Gastrocnemius medialis (tissue), 4 donors: ENCODE results near the gene COPZ2. TPM values are rescaled to one million over a fixed set of nuclear protein-coding genes. Genes with fewer than 3 reads are reported as not detected.
"Not testable (repeated sequence)": the region's sequence is repeated elsewhere in the genome, so short reads cannot be mapped to it uniquely, and the experiment has no call there.

Source experiments
- ATAC-seq, 2 donors: fragments of 150-250 bp; one replicate each; pipeline ENCODE4 v1.9.1; 2016
- DNase-seq, 2 donors: peaks; one replicate each; pipeline ENCODE4 v3.0.0-alpha.2; 2019
- H3K27ac ChIP-seq, 4 donors: fragments of 200-600 bp; sonication (generic); 1 replicate in 1 of 4; 2 replicates in 3 of 4; pipeline ENCODE4 v1.5.1; 2016 to 2018; ENCODE audit warnings: mild to moderate bottlenecking in 2 of 4, moderate library complexity in 1 of 4
- H3K27me3 ChIP-seq, 3 donors: fragments of 200-600 bp; sonication (generic) in 2 of 3; 1 replicate in 1 of 3; 2 replicates in 2 of 3; pipeline versions ENCODE4 v1.5.1 to v1.6.0; 2016 to 2019; ENCODE audit warnings: mild to moderate bottlenecking in 1 of 3, moderate library complexity in 1 of 3
- H3K36me3 ChIP-seq, 2 donors: fragments of 200-600 bp; sonication (generic) in 1 of 2; one replicate each; pipeline ENCODE4 v1.5.1; 2017 to 2018
- H3K4me1 ChIP-seq, 2 donors: fragments of 200-600 bp; sonication (generic) in 1 of 2; one replicate each; pipeline ENCODE4 v1.5.1; 2016 to 2017; ENCODE audit warnings: mild to moderate bottlenecking in 2 of 2
- H3K4me3 ChIP-seq, 4 donors: fragments of 200-600 bp; sonication (generic) in 3 of 4; 1 replicate in 1 of 4; 2 replicates in 3 of 4; pipeline ENCODE4 v1.5.1; 2016 to 2019; ENCODE audit warnings: mild to moderate bottlenecking in 2 of 4
- H3K9me3 ChIP-seq, 3 donors: fragments of 200-600 bp; sonication (generic) in 2 of 3; 1 replicate in 1 of 3; 2 replicates in 2 of 3; pipeline ENCODE4 v1.5.1; 2016 to 2019
- POLR2A ChIP-seq, 2 donors: fragments of 450-650 bp; IDR thresholded peaks; one replicate each; pipeline ENCODE4 v1.6.1; 2017; ENCODE audit warnings: antibody characterized with exemption in 2 of 2, mild to moderate bottlenecking in 2 of 2, moderate library complexity in 2 of 2
- in situ Hi-C, 4 donors: fragments of 200-750 bp; cut with MboI; loops; one replicate each; pipeline versions ENCODE4 v1.15.0 to v1.8.0; 2017; ENCODE audit warnings: low sequenced_read_pairs in 4 of 4
- intact Hi-C: fragments of 100-400 bp; cut with DNase I; formaldehyde crosslinking; loops from one replicate; pipeline ENCODE4 v1.15.1; 2023; ENCODE audit warnings: low total_unique reads
- total RNA-seq, 4 donors: library from RNA; depleted of rRNA; stranded (reverse); fragments of >200 nt; gene quantifications; one replicate each; pipeline versions ENCODE4 v1.1.0 to v1.2.3, GENCODE V29; 2016
- TF ChIP-seq, protein P1 (sequence below), 5 experiments: fragments of 450-650 bp in 3 of 5; fragments of 200-600 bp in 2 of 5; sonication (generic) in 2 of 5; IDR thresholded peaks in 4 of 5; conservative IDR thresholded peaks in 1 of 5; 1 replicate in 4 of 5; 2 replicates in 1 of 5; pipeline ENCODE4 v1.5.1; 2016 to 2019; ENCODE audit warnings: antibody characterized with exemption in 5 of 5, mild to moderate bottlenecking in 3 of 5, moderate library complexity in 3 of 5

COPZ2 gene
- total RNA-seq, 4 donors from 2014 or later = 40.5 to 76.9 (median 52.8) TPM

GRCh38 chr17:47992216-47992615 is 45.4 kb downstream of the COPZ2 start:
- Histone ChIP-seq H3K27me3 (no peaks in the 10 kb centered on the region), H3K4me1 (no peaks in the 10 kb centered on the region), H3K36me3 (no peaks in the 10 kb centered on the region), H3K27ac (no peak overlapping the region), H3K9me3 (no peaks in the 10 kb centered on the region), H3K4me3 (no peak overlapping the region)
- DNase-seq (no peak), ATAC-seq (no peak)
- TF ChIP-seq, protein P1, sequence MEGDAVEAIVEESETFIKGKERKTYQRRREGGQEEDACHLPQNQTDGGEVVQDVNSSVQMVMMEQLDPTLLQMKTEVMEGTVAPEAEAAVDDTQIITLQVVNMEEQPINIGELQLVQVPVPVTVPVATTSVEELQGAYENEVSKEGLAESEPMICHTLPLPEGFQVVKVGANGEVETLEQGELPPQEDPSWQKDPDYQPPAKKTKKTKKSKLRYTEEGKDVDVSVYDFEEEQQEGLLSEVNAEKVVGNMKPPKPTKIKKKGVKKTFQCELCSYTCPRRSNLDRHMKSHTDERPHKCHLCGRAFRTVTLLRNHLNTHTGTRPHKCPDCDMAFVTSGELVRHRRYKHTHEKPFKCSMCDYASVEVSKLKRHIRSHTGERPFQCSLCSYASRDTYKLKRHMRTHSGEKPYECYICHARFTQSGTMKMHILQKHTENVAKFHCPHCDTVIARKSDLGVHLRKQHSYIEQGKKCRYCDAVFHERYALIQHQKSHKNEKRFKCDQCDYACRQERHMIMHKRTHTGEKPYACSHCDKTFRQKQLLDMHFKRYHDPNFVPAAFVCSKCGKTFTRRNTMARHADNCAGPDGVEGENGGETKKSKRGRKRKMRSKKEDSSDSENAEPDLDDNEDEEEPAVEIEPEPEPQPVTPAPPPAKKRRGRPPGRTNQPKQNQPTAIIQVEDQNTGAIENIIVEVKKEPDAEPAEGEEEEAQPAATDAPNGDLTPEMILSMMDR (IDR thresholded peaks at IDR 0.05 in 4 of 5, conservative IDR thresholded peaks at IDR 0.05 in 1 of 5) = no peak
- no peak for TF ChIP-seq POLR2A (IDR thresholded peaks at IDR 0.05)
- in situ Hi-C loops = no loop called here
- intact Hi-C loops = no loop called here

DNA sequence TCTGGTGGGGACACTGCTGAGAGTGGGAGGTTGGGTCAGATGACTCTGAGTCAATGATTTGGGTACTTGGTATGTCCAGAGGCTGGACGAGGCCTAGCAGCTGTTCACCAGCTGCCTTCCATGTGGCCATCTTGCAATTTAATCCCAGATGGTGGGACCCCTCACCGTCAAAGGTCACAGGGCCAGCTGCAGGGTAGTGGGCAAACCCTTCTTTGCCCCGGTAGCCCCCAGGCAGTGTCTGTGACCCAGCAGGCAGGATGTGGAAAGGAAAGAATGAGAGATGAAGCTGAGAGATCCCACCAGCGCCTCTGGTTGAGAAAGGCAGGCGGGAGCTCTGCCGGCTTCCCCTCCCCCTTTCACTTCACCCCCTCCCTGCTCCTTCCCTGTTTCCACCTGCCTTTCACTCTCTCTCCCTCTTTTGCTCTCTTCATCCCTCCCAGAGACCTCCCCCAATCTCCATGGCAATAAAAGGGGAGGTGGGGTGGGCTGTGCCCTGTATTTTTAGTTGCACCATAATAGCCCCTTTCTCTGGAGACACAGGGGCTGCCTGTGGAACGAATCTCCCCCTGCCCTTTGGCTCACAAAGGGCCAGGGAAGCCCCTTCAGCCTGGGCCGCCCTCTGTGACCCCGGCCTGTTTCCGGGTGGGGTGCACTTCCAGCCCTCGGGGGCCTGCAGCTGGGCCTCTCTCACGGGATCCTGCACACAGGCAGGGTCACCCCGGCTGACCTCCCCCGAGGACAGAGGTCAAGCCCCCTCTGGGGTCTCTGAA is 46.5 kb downstream of the COPZ2 start:
- Histone ChIP-seq H3K27me3 (no peaks in the 10 kb centered on the region), H3K4me3 (no peak overlapping the region), H3K9me3 (no peaks in the 10 kb centered on the region), H3K27ac (no peak overlapping the region), H3K4me1 (no peaks in the 10 kb centered on the region), H3K36me3 (no peaks in the 10 kb centered on the region)
- ATAC-seq (no peak), DNase-seq (no peak)
- intact Hi-C loops (no loop called here), in situ Hi-C loops (no loop called here)
- no peak for TF ChIP-seq POLR2A (IDR thresholded peaks at IDR 0.05)

- ATAC-seq (no peak), DNase-seq (no peak)
- H3K4me3 ChIP-seq = no peak overlapping the region
- intact Hi-C loops (no loop called here), in situ Hi-C loops (no loop called here)
- H3K27me3 ChIP-seq = no peaks in the 10 kb centered on the region
- H3K9me3 ChIP-seq = no peaks in the 10 kb centered on the region
- TF ChIP-seq, protein P1 (IDR thresholded peaks at IDR 0.05 in 4 of 5, conservative IDR thresholded peaks at IDR 0.05 in 1 of 5) = no peak
- TF ChIP-seq POLR2A (IDR thresholded peaks at IDR 0.05) = no peak
- H3K36me3 ChIP-seq = no peaks in the 10 kb centered on the region
- no peaks in the 10 kb centered on the region for H3K4me1 ChIP-seq
- no peak overlapping the region for H3K27ac ChIP-seq
Observed at GRCh38 chr17:47989700-47990099, 47.9 kb downstream of the COPZ2 start.

GRCh38 chr17:47989159-47989558 is 48.4 kb downstream of the COPZ2 start:
- in situ Hi-C loops (no loop called here), intact Hi-C loops (no loop called here)
- no peaks in the 10 kb centered on the region for H3K36me3 ChIP-seq
- no peak overlapping the region for H3K27ac ChIP-seq
- no peaks in the 10 kb centered on the region for H3K9me3 ChIP-seq
- no peak for ATAC-seq
- no peaks in the 10 kb centered on the region for H3K4me1 ChIP-seq
- no peaks in the 10 kb centered on the region for H3K27me3 ChIP-seq
- TF ChIP-seq, protein P1 (IDR thresholded peaks at IDR 0.05 in 4 of 5, conservative IDR thresholded peaks at IDR 0.05 in 1 of 5) = no peak
- no peak for TF ChIP-seq POLR2A (IDR thresholded peaks at IDR 0.05)
- no peak overlapping the region for H3K4me3 ChIP-seq
- no peak for DNase-seq

GRCh38 chr17:47988445-47988844 is 49.2 kb downstream of the COPZ2 start:
- in situ Hi-C loops, ATAC-seq: not testable (repeated sequence)

More at GRCh38 chr17:47988445-47988844, 49.2 kb downstream of the COPZ2 start:
- H3K36me3 ChIP-seq, H3K4me1 ChIP-seq, H3K4me3 ChIP-seq, H3K9me3 ChIP-seq, H3K27me3 ChIP-seq, H3K27ac ChIP-seq, DNase-seq, intact Hi-C loops: not testable (repeated sequence)
